HG03175 (cell line): ENCODE data around the gene LAMP1.
"Not testable (repeated sequence)": the region's sequence is repeated elsewhere in the genome, so short reads cannot be mapped to it uniquely, and the experiment has no call there.

Experiments
- ATAC-seq: cut with Tn5 transposase; IDR thresholded peaks from one replicate; pipeline ENCODE4 v1.9.1; 2021; ENCODE audit warnings: mild to moderate bottlenecking, moderate library complexity; ENCODE audit not compliant: unreplicated experiment

The LAMP1 gene

DNA sequence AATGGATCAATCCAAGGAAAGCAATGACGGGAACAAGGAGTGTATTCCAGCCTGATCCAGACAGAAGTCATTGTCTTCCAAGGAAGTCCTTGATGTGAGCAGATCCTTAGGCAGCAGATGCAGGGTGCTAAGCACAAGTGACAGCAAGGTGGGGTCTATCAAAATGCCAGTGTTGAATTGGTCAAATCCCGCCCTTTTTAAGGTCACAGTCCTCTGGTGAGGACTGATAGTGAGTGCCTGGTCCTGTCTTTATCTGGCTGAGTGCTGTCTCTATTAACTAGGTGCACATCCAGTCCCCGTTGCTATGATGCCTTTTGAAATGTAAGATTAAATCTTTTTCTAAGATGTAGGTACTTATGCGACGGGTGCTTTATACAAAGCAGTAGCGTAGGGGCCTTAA lies 1.3 kb upstream of the LAMP1 start:
- ATAC-seq = no peak

DNA sequence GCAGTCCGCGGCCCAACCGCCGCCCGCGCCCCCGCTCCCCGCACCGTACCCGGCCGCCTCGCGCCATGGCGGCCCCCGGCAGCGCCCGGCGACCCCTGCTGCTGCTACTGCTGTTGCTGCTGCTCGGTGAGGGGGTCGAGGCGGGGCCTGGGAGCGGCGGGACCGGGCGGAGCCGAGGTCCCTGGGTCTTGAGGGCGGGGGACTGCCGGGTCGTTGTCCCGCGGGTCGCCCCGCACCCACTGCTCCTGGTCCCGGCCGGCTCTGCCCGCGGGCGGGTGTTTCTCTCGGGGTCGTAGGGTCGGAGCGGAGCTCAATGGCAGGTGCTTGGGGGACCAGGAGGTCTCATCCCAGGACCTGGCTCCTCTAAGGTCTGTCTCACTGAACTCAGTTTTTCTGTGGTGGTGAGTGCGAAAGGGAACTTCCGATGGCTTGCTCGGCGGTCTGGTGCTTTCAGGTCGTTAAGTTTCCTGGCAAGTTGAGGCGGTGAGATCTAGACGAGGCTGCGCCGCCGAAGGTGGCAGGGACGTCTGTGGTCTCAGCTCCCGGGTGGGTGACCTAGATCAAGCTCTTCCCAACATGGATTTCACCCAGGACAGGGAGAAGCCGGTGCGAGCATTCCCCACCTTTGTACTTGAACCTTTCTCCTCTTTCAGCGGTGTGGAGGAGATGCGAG lies 467 bp downstream of the LAMP1 start:
- ATAC-seq = peak; percentile 39

DNA sequence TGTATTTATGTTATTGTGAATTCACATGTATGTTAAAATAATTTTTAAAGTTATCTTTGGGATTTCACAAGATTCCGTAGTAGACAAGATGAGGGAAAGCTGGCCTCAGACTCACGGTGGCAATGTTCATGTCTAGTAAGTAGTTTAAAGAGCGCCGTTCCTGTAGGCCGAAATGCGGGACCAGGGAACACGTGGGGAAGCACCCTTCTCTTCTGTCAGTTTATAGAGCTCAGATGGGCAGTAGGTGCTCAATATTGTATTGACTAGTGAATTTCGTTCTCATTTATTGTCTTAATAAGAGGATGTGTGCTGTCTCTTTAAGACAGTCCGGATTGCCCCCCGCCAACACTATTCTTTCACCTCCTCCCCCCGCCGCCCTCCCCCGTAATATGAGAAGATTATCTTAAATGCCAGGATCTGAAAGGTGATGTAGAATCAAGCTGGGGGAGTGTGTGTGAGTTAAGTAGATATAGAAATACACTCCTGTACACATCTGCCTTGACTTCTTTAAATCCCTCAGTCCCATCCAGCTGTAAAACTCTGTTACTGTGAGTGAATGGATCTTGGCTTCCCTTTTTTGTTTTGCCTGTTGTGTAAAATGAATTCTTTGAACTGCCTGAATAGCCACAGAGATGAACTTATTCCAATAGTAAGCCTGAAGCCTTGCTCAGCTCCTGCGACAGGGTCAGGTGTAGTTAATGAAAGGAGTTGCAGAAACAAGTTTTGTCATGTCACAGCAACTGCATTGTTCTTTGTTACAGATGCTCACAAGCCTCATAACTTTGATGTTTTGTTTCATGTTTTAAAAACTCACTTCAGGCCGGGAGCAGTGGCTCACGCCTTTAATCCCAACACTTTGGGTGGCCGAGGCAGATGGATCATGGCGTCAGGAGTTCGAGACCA lies 1.3 kb downstream of the LAMP1 start:
- no peak for ATAC-seq

DNA sequence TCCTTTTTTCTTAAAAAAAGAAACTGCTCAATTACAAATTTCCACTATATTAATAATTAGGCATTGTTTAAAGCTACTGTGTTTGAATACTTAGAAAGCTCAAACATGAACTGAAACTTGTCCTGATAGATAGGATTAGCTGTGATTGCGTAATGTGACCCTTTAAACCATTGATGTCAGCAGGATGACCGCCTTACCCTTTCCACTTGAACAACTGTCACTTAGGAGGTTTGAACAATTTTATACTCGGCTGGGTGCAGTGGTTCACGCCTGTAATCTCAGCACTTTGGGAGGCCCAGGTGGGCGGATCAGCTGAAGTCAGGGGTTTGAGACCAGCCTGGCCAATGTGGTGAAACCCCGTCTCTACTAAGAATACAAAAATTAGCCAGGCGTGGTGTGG lies 2.9 kb downstream of the LAMP1 start:
- no peak for ATAC-seq

GRCh38 chr13:113302986-113303385 lies 5.9 kb downstream of the LAMP1 start:
- no peak for ATAC-seq

DNA sequence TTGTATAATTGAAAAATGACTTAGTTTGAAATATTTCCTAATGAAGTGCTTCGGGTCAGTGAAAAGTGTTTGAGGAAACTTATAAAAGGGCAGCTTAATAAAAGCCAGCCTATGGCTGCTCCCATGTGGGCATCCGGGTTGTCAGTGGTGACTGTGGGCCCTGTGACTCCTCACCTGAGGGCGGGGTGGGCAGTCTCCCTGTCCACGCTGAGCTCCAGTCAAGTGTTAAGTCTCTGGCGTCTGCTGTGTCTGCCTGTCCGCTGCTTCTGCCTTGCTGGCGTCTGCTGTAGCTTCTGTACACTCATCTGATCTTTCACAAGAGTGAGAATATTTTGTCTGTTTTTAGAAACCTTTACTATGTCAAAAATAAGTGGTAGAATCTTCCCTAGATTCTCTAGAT lies 7.1 kb downstream of the LAMP1 start:
- no peak for ATAC-seq

GRCh38 chr13:113305208-113305607 lies 8.2 kb downstream of the LAMP1 start:
- no peak for ATAC-seq

- ATAC-seq = no peak
Observed at GRCh38 chr13:113307491-113307890, 10.5 kb downstream of the LAMP1 start.

GRCh38 chr13:113309473-113309872 lies 12.4 kb downstream of the LAMP1 start:
- no peak for ATAC-seq

GRCh38 chr13:113314112-113314511 lies 17.1 kb downstream of the LAMP1 start:
- not testable (repeated sequence) for ATAC-seq

DNA sequence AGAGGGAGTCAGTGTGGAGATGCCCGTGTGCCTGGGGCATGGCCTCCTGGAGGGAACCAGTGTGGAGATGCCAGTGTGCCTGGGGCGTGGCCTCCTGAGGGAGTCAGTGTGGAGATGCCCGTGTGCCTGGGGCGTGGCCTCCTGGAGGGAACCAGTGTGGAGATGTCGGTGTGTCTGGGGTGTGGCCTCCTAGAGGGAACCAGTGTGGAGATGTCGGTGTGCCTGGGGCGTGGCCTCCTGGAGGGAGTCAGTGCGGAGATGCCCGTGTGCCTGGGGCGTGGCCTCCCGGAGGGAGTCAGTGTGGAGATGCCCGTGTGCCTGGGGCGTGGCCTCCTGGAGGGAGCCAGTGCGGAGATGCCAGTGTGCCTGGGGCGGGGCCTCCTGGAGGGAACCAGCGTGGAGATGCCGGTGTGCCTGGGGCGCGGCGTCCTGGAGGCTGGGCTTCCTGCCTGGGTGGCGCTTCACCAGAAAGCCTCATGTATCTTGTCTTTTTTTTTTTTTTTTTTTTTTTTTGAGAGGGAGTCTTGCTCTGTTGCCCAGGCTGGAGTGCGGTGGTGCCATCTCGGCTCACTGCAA lies 17.9 kb downstream of the LAMP1 start:
- ATAC-seq = not testable (repeated sequence)

DNA sequence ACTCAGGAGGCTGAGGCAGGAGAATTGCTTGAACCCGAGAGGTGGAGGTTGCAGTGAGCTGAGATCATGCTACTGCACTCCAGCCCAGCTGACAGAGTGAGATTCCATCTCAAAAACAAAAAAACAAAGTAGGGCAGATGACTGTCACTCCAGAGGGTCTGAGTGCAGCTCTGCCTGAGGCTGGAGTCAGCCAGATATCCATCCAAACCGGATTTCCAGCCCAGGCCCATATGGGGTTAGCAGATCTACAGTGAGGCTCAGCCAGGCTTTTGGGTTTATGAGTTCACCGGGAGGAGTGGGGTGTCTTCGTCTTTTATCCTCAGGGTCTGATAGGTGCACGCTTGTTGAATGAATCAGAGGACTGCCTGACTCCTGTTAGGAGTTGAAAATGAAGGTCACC lies 19.0 kb downstream of the LAMP1 start:
- no peak for ATAC-seq

GRCh38 chr13:113317031-113317430 lies 20.0 kb downstream of the LAMP1 start:
- ATAC-seq = no peak

DNA sequence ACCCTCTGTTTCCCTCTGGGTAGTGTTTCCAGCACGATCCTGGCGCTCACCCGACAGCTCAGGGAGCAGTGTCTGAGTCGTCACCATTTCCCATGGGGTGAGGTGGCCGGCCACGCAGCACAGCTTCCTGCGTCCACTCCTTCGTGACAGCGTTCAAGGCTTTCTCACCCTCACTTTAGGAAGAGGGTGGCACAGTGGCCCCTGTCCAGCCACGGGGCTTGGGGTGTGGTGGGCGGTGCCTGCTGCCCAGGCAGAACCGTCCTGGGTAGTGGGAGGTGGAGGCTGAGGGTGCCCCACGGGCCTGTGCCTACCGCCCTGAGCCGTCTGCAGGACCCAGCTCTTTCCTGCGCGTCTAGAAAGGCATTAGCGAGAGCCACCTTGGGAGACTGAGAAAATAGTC lies 21.9 kb downstream of the LAMP1 start:
- no peak for ATAC-seq

- no peak for ATAC-seq
Observed at GRCh38 chr13:113319371-113319770, 22.3 kb downstream of the LAMP1 start.

DNA sequence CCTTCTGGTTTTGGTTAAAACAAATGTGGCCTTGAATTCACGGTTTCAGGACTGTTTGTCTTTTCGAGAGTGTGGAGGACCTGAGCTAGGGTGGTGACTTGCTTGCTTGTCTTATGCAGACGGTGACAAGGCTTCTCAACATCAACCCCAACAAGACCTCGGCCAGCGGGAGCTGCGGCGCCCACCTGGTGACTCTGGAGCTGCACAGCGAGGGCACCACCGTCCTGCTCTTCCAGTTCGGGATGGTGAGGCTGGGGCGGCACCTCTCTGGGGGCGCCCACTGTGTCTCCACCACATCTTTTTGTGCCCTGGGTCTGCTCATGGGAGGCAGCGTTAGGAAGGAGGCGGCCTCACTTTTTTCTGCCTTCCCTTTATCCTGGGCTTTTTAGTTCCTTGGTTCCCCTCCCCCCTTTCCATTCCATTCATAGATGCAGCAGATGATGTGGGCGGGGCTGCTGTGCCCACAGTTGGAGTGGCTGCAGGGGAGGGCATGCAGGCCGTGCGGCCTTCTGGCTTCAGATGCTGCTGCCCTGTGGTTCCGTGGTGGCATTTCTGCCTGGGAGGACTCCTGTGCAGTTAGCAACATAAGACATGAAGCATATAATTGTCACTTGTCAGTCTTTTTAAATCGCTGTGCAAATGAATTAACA lies 23.3 kb downstream of the LAMP1 start:
- no peak for ATAC-seq

GRCh38 chr13:113321546-113321945 lies 24.5 kb downstream of the LAMP1 start:
- no peak for ATAC-seq

- ATAC-seq = no peak
Observed at GRCh38 chr13:113322043-113322461, 25.0 kb downstream of the LAMP1 start.

GRCh38 chr13:113322890-113323651 lies 26.0 kb downstream of the LAMP1 start:
- ATAC-seq = no peak

GRCh38 chr13:113323869-113324268 lies 26.8 kb downstream of the LAMP1 start:
- ATAC-seq = no peak

DNA sequence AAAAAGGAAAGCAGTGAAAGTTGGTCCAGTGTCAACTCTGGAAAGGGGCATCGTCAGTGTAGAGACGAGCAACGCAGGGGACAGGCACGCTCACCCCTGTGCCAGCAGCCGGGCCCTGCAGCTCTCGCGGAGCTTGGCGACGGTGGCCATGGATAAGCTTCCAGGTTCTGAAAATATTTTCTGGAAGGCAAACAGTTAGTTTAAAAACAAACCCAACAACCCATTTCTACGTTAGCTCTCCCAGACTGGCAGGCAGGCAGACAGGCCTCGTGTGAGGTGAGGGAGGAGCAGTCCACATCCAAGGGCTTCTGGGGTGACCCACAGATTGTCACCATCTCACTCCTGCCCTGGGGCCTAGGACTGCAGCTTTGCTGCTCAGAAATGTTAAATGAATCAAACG lies 27.4 kb downstream of the LAMP1 start:
- ATAC-seq = no peak
